OCI-M2 (cell line): ENCODE data around the gene PHF13.
"Not testable (repeated sequence)": the region's sequence is repeated elsewhere in the genome, so short reads cannot be mapped to it uniquely, and the experiment has no call there.

Experiments
- DNase-seq: peaks from one replicate; lab custom pipeline; 2025; ENCODE audit not compliant: unreplicated experiment; lab: John Stamatoyannopoulos, UW

Gene PHF13

DNA sequence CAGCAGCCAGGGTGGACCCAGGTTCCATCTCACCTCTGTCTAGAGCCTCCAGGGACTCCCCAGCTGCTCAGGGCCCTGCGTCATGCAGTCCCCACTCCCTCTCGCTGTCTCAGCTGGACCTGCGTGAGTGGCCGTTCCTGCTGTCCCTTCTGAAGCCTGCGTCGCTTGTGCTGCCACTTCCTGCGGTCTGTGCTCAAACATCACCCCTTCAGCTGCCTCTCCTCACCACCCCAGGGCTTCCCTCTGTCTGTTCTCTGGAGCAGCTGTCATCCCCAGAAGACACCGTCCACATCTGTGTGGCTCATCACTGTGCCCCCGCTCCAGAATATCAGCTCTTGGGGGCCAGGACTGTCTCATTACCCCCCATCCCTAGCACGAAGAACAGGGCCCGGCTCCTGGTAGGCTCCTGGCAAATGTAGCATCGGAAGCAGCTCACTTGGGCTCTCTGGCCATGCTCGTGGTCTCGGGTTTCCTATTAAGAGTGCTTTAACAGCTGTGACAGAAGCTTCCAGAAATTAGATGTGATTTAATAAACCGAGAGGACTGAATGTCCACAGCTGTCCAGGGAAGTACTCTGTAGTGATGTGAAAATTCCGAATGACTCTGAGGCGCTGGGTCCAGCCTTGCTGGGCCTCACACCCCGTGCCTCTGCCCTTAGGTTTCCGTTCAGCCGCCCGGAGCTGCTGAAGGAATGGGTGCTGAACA, 14.5 kb downstream of the PHF13 start:
- no peak for DNase-seq

DNA sequence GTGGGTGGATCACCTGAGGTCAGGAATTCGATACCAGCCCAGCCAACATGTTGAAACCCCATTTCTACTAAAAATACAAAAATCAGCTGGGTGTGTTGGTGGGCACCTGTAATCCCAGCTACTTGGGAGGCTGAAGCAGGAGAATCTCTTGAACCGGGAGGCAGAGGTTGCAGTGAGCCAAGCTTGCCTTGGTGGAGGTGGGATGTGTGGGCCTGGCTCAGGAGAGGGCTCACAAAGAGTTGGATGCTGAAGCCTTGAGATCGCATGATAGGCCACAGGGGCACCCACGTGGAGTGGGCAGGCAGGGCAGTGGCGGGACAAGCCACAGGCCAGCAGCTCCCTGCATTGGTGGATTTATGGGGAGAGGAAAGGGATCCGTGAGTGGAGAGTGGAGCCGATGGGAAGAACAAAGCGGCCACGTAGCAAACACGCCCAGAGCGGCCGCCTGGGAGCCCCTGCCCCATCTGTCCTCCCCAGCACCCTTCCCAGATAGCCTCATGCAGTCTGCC, 15.5 kb downstream of the PHF13 start:
- DNase-seq = no peak

DNA sequence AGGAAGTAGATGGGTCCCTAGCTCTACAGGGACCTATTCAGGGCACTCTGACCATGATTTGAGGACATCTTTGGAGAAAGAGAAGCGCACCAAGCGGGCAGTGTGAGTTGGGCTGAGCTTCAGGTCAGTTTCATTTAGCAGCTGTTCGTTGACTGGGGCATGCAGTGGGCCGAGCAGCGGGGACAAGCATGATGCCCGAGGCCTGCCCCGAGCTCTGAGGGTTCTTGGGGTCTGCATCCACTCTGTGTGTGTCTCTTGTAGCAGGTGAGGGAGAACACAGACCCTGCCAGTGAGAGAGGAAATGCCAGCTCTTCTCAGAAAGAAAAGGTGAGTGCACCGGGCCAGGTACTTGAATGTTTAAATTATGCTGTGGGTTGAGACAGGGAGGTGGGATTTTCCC, 16.5 kb downstream of the PHF13 start:
- DNase-seq = no peak

DNA sequence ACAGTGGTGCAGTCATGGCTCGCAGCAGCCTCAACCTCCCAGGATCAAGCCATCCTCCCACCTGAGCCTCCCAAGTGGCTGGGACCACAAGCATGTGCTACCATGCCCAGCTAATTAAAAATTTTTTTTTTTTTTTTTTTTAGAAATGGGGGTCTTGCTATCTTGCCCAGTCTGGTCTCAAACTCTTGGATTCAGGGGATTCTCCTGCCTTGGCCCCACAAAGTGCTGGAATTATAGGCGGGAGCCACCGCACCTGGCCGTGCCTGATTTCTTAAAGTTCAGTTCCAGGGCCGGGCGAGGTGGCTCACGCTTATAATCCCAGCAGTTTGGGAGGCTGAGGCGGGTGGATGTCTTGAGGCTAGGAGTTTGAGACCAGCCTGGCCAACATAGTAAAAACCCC, 17.5 kb downstream of the PHF13 start:
- DNase-seq = no peak

DNA sequence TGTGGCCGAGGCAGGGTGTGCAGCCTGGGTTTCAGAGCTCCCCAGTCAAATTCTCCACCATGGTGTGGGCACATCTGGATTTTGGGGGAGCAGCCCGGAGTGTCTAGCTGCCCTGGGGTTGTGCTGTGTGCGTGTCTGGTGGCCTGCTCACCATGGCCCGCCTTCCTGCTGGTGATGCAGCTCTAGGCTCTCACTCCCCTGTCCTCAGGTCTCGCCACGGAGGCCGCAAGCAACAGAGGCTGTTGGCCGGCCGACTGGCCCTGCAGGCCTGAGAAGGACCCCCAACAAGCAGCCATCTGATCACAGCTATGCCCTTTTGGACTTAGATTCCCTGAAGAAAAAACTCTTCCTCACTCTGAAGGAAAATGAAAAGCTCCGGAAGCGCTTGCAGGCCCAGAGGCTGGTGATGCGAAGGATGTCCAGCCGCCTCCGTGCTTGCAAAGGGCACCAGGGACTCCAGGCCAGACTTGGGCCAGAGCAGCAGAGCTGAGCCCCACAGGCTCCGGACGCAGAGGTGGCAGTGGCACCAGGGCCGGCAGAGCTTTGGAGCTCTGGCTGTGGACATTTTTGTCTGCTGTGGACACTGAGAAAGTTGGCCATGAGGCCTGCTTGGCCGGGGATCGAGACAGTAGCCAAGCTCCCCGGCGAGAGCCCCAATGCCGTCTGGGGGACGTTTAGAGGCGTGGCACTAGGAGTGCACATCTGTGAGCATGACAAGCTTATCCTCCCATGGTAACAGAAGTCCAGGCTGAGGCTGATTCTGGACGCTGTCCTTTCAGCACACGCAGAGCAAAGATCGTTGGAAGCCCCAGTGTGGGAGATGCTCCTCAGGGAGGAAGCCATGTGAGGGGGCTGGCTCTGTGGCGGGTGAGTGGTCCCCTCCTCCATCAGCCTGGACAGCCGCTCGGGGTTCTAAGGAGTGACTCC, 19.3 kb downstream of the PHF13 start:
- DNase-seq = no peak

DNA sequence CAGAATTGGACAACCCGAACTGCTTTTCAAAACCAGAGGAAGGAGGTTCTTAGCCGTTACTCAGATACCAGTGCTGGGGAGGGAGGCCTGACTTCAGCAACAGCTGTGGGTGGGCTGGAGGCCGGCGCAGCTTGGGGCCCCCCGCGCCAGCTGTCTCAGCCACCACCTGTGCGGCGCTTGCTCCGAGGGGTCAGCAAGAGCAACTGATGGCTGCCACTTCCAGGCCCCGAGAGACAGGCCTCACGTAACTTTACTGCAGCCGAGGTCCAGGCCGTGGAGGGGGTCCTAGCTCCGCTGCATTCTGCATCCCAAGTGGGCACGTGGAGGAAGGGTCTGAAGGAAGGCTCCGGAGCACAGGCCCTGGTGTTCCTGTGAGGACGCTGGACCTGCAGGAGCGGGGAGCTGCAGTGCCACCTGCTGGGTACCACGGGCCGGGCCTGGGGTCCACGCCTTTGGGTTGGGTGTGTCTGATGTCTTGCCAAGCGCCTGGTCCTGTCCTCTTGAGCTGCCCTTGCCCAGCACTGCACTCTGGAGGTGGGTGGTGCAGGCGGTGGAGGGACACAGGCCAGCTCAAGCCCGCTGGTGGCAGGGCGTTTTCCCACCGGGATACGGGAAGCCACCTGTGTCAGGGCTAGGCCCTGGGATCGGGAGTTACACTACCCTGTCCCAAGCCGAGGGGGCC, 21.0 kb downstream of the PHF13 start:
- no peak for DNase-seq

DNA sequence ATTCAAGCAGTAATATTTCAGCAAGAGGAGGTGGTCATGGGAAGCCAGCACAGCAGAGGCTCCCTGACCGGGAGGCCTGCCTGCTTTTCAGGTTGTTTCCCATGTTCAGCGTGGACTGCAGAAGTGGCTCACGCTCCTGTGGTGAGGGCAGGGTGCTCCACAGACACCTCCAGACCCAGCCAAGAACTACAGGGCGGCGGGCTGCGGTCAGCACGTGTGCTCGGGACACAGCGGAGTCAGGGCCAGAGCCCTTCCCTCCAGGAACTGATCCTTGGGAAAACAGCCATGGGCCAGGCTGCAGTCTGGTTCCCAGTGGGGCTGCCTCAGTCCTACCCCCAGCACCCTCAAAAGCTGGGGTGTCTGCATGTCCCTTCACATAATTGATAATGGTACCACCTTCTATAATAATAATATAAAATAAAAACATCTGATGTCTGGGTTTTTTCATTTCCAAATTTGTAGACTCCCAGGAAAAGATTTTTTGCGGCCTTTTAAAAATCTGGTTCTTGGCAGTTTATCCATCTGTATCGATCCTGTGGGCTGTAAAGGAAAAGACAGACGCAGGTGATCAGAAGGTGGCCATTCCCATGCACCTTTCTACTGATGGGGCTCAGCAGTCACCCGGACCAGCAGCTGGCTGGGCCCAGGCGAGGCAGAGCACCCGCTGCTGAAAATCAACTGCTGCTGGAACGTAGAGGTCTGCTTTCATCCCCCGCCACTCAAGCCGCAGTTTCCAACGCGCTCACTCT, 21.8 kb downstream of the PHF13 start:
- DNase-seq = no peak

DNA sequence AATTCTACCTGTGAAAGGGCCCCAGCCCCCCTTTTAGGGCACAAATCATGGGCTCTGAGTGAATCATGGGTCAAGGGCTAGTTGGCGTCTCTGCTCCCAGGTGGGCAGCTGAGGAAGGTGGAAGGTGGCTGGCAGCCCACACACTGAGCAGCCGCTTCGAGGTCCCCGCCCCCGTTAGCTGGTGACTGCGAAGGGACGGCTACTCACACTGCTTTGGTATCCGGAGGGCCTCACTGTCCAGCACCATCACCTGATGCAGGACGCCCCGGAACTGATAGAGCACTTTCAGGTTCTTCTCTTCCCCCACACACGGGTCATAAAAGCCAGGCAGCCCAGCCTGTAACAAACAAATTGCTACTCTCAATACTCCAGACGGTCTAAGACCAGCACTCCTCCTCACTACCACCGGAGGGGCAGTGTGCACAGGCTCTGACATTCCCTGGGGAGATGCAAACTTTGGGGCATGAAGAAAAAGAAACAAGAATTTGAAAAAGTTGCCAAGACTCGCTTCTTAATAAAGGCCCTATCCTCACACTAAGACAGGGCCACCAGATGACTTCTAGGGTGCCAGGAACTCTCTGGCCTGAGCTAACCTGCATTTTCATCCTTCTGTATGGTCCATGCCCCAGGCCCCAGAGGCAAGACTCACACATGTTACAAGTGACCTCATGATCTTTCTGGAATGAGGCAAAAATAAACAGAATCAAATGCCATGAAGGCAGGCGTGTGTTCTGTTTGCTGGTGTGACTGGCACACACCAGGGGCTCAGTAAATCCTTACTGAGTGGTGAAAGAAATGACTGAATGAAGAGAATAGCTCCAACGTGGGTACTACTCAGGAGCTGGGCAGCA, 22.6 kb downstream of the PHF13 start:
- no peak for DNase-seq

DNA sequence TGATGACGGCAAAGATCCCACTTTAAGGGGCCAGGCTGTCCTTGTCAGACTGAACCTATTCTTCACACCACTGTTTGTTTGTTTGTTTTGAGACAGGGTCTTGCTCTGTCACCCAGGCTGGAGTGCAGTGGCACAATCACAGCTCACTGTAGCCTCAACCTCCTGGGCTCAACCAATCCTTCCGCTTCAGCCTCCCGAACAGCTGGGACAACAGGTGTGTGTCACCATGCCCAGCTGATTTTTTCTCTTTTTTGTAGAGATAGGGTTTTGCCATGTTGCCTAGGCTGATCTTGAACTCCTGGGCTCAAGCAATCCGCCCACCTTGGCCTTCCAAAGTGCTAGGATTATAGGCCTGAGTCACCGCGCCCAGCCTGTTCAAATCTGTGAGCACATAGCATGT, 23.2 kb downstream of the PHF13 start:
- DNase-seq = not testable (repeated sequence)

DNA sequence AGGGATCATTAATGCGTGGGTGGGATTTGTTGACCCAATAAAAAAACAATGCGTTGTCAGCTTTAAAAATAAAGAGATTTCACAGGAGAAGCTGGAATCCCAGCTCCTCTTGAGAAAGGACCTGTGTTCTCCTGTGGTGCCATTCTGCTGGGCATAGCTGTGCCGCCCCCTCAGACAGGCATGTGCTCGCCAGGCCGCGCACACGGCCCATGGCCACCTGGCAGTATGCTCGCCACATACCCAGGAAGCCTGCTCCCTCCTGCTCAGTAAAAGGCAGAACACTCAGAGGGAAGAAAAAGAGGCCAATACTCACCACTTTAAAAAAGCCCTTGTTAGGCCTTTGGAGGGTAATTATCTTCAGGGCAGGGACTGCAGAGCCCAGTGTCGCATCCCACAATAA, 24.2 kb downstream of the PHF13 start:
- DNase-seq = no peak

DNA sequence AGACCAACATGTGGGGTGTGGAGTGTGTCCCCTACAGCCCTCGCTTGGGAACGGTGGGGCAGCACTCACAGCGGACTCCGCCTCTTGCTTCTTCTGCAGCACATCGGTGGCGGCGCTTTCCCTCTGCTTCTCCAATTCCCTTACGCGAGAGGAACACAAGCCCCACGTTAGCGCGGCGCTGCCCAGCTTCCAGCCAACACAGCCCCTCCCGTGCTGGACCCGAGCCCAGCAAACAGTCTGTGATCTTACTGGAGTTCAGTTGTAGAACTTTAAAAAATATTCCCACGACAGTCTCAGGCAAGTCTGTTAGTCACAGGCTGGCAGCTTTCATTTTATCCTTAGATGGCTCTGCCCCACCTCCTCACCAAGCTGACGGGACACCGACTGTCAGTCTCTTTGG, 24.7 kb downstream of the PHF13 start:
- no peak for DNase-seq

DNA sequence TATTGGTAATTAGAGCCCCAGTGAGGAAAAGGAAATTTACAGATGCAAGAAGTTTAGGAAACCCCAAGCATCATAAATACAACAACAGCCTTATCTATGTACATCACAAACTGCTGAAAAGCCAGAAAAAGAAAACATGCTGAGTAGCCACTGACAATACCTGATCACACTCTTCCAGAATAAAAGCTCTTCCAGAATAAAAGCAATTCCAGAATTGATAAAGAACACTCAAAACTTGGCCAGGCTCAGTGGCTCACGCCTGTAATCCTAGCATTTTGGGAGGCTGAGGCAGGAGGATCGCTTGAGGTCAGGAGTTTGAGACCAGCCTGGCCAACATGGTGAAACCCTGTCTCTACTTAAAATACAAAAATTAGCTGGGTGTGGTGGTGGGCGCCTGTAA, 27.3 kb downstream of the PHF13 start:
- DNase-seq = not testable (repeated sequence)

DNA sequence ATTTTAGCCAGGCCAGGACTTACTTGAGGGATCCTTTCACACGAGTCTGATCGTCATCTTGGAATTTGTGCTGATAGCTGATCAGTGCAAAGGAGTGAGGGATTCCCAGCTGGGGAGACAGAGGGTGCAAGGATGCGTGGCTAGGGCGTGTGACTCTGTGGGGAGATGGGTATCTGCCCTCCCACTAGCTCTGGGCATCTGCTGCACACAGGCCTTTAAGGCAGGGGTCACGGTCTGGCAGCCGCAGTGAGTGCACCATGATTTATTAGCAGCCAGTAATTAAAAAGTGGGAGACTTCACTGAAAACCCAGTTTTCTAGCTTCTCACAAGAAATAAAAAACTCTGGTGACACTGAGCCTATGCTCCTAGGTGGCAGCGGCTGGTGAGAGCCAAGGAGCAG, 31.5 kb downstream of the PHF13 start:
- no peak for DNase-seq

DNA sequence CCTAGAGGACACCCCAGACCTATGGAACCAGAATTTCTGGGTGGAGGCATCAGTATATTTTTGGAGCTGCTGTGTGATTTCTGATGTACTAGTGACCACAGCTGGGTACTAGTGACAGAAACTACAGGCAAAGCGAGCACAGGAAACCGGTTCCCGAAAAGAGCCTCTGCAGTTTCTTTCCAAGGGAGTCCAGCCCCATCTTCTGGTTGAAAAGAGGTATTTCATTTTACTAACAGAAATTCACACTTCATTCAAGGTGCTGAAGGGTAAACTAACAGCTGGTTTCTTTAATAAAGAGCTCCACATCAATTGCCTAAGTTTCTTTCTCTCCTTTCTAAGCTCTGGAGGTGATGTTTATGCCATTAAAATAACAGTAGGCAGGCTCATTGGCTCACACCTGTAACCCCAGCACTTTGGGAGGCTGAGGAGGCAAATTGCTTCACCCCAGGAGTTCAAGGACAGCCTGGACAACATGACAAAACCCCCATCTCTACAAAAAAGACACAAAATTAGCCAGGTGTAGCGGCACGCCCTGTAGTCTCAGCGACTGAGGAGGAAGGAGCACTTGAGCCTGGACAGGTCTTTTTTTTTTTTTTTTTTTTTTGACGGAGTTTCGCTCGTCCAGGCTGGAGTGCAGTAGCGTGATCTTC, 33.1 kb downstream of the PHF13 start:
- DNase-seq = no peak

DNA sequence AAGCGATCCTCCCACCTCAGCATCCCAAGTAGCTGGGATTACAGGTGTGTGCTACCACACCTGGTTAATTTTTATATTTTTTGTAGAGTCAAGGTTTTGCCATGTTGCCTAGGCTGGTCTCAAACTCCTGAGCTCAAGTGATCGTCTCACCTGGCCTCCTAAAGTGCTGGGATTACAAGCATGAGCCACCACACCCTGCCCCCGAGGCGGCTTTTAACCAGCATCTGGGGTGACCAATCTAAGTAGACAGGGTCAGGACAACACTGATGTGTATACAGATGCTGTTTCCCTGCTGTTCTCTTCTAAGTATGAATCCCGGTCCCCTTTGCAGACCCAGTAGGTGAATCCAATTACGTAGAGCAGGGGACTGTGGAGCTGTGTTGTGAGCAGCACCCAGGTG, 35.0 kb downstream of the PHF13 start:
- DNase-seq = no peak

DNA sequence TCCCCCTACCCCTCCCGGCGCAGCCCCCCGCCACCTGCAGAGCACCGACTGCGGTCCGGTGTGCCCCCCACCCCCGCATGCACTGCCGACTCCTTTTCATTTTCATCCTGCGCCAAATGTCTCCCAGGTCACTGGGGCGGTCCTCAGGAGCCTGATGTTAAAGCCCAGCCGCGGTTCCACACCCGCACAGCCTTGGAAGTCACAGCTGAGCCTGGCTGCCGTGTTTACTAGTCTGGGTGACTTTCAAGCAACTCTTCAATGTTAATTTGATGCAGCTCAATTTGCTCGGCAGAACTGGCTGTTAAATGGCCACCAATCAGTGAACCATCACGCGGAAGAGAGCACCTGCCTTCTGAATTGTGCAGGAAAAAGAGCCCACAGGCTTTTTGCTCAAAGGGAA, 38.4 kb downstream of the PHF13 start:
- DNase-seq = no peak

DNA sequence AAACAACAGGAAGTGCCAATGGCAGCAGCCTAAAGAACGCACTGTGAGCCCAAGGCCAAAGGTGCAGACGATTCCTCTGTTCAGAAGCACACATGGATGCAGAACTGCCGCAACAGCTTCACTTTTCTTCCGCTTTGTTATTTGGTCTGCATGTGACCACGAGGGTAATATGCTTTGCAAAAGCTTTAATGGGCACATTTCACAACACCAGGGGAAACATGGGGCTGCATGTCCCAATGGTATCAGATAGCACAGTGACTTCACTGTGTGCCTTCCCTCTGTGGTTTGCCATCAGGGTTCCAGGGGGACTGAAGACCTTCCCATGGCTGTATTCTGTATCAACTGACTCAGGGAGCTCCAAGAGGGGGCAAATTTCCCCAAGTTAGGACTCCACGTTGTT, 39.5 kb downstream of the PHF13 start:
- DNase-seq = no peak

DNA sequence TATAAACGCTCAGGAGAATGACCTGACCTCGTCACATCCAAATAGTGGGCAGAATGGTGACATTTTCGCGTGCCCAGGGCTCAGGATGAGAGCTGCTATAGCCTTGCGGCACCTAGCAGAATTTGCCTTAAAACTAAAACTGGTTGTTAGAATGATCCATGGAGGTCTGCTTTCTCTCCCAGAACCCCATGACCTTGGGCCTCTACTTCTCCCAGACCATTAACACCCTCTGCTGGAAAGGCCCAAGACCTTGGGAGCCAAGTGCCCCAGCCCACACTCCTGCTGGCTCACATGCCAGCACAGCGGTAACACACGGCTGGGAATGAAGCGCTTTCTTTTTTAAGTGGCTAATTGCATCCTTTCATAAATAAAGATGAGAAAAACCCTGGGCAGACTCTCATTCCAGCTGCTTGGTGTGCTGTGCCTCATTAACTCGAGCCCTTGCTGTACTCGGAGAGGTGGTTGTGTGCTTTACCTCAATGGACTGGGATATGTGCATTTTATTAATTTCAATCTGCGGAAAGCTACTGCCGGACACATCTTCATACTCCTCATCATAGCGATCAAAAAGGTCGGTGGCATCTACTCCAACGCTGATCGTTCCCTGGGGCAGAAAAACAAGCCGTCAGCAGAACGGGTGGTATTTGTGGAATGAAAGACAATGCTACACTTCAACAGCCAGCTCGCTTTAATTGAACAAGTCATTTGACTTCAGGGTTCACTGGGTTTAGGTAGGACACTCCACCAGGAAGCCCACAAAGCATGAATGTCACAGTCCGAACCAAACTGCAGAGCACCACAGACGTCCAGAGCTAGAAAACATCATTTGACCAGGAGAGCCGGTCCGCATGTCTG, 40.1 kb downstream of the PHF13 start:
- no peak for DNase-seq

DNA sequence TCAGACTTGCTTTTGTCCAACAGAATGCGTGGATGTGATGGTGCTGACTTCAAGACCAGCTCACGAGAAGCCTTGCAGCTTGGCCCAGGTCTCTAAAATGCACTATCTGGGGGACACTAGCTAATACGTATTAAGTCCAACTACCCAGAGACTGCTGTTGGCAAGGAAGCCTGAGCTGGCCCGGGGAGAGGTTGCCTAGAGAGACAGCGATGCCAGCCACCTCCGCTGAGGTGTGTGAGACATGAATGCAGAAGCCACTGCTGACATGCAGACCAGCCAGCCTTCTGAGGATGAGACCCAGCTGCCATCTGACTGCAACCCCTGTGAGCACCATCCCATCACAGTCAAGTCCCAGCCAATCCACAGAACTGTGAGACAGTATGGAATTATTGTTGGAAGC, 43.6 kb downstream of the PHF13 start:
- DNase-seq = no peak
